Hepatocyte (in vitro differentiated cells): ENCODE data around the gene MAST4. TPM values are rescaled to one million over a fixed set of nuclear protein-coding genes. Genes with fewer than 3 reads are reported as not detected.

Experiments used
- DNase-seq: peaks from one replicate; pipeline ENCODE4 v3.0.0-alpha.2; 2016; ENCODE audit warnings: low spot score
- H2AFZ ChIP-seq: fragments of 200-600 bp; sonication (generic); 2 replicates; pipeline ENCODE4 v1.6.0; 2016; ENCODE audit warnings: antibody characterized with exemption, mild to moderate bottlenecking
- H3K27ac ChIP-seq: fragments of 200-600 bp; sonication (generic); 2 replicates; pipeline ENCODE4 v1.5.1; 2016; ENCODE audit warnings: mild to moderate bottlenecking
- H3K27me3 ChIP-seq: fragments of 200-600 bp; sonication (generic); 2 replicates; pipeline ENCODE4 v1.6.1; 2016
- H3K36me3 ChIP-seq: fragments of 200-600 bp; sonication (generic); replicated peaks from 2 replicates; pipeline ENCODE4 v1.5.1; 2016; ENCODE audit warnings: low read depth; ENCODE audit not compliant: insufficient read depth
- H3K4me1 ChIP-seq: fragments of 200-600 bp; sonication (generic); 2 replicates; pipeline ENCODE4 v1.5.1; 2016; ENCODE audit warnings: mild to moderate bottlenecking, moderate library complexity; ENCODE audit not compliant: insufficient read depth
- H3K4me2 ChIP-seq: fragments of 200-600 bp; sonication (generic); 2 replicates; pipeline ENCODE4 v1.6.0; 2016
- H3K4me3 ChIP-seq: fragments of 200-600 bp; sonication (generic); 2 replicates; pipeline ENCODE4 v1.5.1; 2016; ENCODE audit warnings: mild to moderate bottlenecking
- H3K79me2 ChIP-seq: fragments of 200-600 bp; sonication (generic); 2 replicates; pipeline ENCODE4 v1.6.0; 2017; ENCODE audit warnings: mild to moderate bottlenecking
- H3K9me2 ChIP-seq: fragments of 200-600 bp; sonication (generic); replicated peaks from 2 replicates; pipeline ENCODE4 v1.6.0; 2017; ENCODE audit warnings: mild to moderate bottlenecking; ENCODE audit not compliant: insufficient read depth
- H3K9me3 ChIP-seq: fragments of 200-600 bp; sonication (generic); 2 replicates; pipeline ENCODE4 v1.5.1; 2016; ENCODE audit warnings: low read depth, mild to moderate bottlenecking
- H4K20me1 ChIP-seq: fragments of 200-600 bp; sonication (generic); 2 replicates; pipeline ENCODE4 v1.6.0; 2016; ENCODE audit warnings: mild to moderate bottlenecking; ENCODE audit not compliant: insufficient read depth, poor library complexity, severe bottlenecking
- CTCF ChIP-seq: fragments of 200-600 bp; sonication (generic); IDR thresholded peaks from 2 replicates; pipeline ENCODE4 v1.5.1; 2016; ENCODE audit warnings: antibody characterized with exemption, mild to moderate bottlenecking; ENCODE audit not compliant: poor library complexity
- EZH2 ChIP-seq: fragments of 200-600 bp; sonication (generic); IDR thresholded peaks from 2 replicates; pipeline ENCODE4 v1.6.1; 2016; ENCODE audit warnings: antibody characterized with exemption, mild to moderate bottlenecking, borderline replicate concordance
- EZH2phosphoT487 ChIP-seq: fragments of 200-600 bp; sonication (generic); IDR thresholded peaks from one replicate; pipeline ENCODE4 v1.6.1; 2018; ENCODE audit warnings: antibody characterized with exemption, mild to moderate bottlenecking, low read depth, moderate library complexity; ENCODE audit not compliant: unreplicated experiment, severe bottlenecking
- WGBS: methylation state at CpG from one replicate; pipeline ENCODE4 v1.1.6; 2016; ENCODE audit warnings: low lambda C conversion rate; ENCODE audit errors: missing lambda C conversion rate; 5-methylcytosine and 5-hydroxymethylcytosine counted together
- polyA plus RNA-seq: library from polyadenylated mRNA; unstranded; fragments of >200 nt; fragmentation: Nextera tagmentation; extraction: Ambion mirVana; gene quantifications from 2 replicates; pipeline ENCODE4 v1.2.1, GENCODE V29; 2016
- total RNA-seq: library from RNA; depleted of rRNA; stranded (reverse); fragments of >200 nt; gene quantifications from 2 replicates; pipeline ENCODE4 v1.2.3, GENCODE V29; 2014

The MAST4 gene
- total and polyA plus RNA-seq, 2 experiments from 2014 or later, result 11.7 to 13.2 TPM

GRCh38 chr5:67144183-67144639, 548.0 kb downstream of the MAST4 start:
- Histone ChIP-seq H4K20me1 (no peaks in the 10 kb centered on the region), H3K9me3 (no peaks in the 10 kb centered on the region), H2AFZ (no peak overlapping the region), H3K27ac (peak overlapping the region; percentile 80), H3K36me3 (no peaks in the 10 kb centered on the region), H3K79me2 (no peaks in the 10 kb centered on the region), H3K9me2 (no peaks in the 10 kb centered on the region), H3K4me3 (no peak overlapping the region), H3K27me3 (no peaks in the 10 kb centered on the region), H3K4me2 (peak overlapping the region; percentile 39), H3K4me1 (peaks cover 21% of the 10 kb centered on the region)
- 56% methylated on average over 2 of the region's 2 CpGs for WGBS
- TF ChIP-seq EZH2 (no peak), CTCF (no peak), EZH2phosphoT487 (no peak)
- peak; percentile 44 for DNase-seq

GRCh38 chr5:67146574-67146973, 550.4 kb downstream of the MAST4 start:
- Histone ChIP-seq H3K27ac (no peak overlapping the region), H3K9me3 (no peaks in the 10 kb centered on the region), H3K4me3 (no peak overlapping the region), H3K9me2 (no peaks in the 10 kb centered on the region), H3K4me1 (peaks cover 21% of the 10 kb centered on the region), H3K79me2 (no peaks in the 10 kb centered on the region), H4K20me1 (no peaks in the 10 kb centered on the region), H3K4me2 (no peak overlapping the region), H3K36me3 (no peaks in the 10 kb centered on the region), H2AFZ (no peak overlapping the region), H3K27me3 (no peaks in the 10 kb centered on the region)
- TF ChIP-seq EZH2 (no peak), EZH2phosphoT487 (no peak), CTCF (no peak)
- no peak for DNase-seq
- WGBS, result 85% methylated on average over 1 of the region's 1 CpG

GRCh38 chr5:67146981-67147380, 550.8 kb downstream of the MAST4 start:
- Histone ChIP-seq H3K36me3 (no peaks in the 10 kb centered on the region), H4K20me1 (no peaks in the 10 kb centered on the region), H3K9me3 (no peaks in the 10 kb centered on the region), H3K4me2 (no peak overlapping the region), H3K27me3 (no peaks in the 10 kb centered on the region), H3K79me2 (no peaks in the 10 kb centered on the region), H3K4me1 (peaks cover 21% of the 10 kb centered on the region), H3K4me3 (no peak overlapping the region), H2AFZ (no peak overlapping the region), H3K27ac (no peak overlapping the region), H3K9me2 (no peaks in the 10 kb centered on the region)
- no peak for DNase-seq
- no peak for TF ChIP-seq EZH2
- TF ChIP-seq CTCF, result no peak
- TF ChIP-seq EZH2phosphoT487, result no peak
- 95% methylated on average over 4 of the region's 4 CpGs for WGBS

- TF ChIP-seq EZH2phosphoT487, result no peak
- TF ChIP-seq CTCF, result no peak
- TF ChIP-seq EZH2, result no peak
- H3K27ac ChIP-seq, result no peak overlapping the region
- peaks cover 20% of the 10 kb centered on the region for H3K4me1 ChIP-seq
Observed at GRCh38 chr5:67147760-67148159, 551.6 kb downstream of the MAST4 start.

More at GRCh38 chr5:67147760-67148159, 551.6 kb downstream of the MAST4 start:
- no peak for DNase-seq
- no peak overlapping the region for H2AFZ ChIP-seq
- no peaks in the 10 kb centered on the region for H4K20me1 ChIP-seq
- H3K4me3 ChIP-seq, result no peak overlapping the region
- H3K9me3 ChIP-seq, result no peaks in the 10 kb centered on the region
- H3K4me2 ChIP-seq, result no peak overlapping the region
- H3K9me2 ChIP-seq, result no peaks in the 10 kb centered on the region
- 97% methylated on average over 3 of the region's 3 CpGs for WGBS
- H3K79me2 ChIP-seq, result no peaks in the 10 kb centered on the region
- no peaks in the 10 kb centered on the region for H3K27me3 ChIP-seq
- H3K36me3 ChIP-seq, result no peaks in the 10 kb centered on the region
